HG02763 (cell line): Measurements from ENCODE around the gene ARHGAP42.

Source experiments
- ATAC-seq: cut with Tn5 transposase; IDR thresholded peaks from one replicate; pipeline ENCODE4 v1.9.1; 2021; ENCODE audit warnings: mild to moderate bottlenecking, moderate library complexity; ENCODE audit not compliant: unreplicated experiment

ARHGAP42 gene

GRCh38 chr11:100793525-100793924 lies 106.4 kb downstream of the ARHGAP42 start:
- ATAC-seq, result no peak

- no peak for ATAC-seq
Observed at GRCh38 chr11:100794446-100794845, 107.4 kb downstream of the ARHGAP42 start.

- ATAC-seq, result no peak
Observed at GRCh38 chr11:100799445-100799844, 112.4 kb downstream of the ARHGAP42 start.

GRCh38 chr11:100800202-100800601 lies 113.1 kb downstream of the ARHGAP42 start:
- no peak for ATAC-seq

GRCh38 chr11:100801225-100801999 lies 114.3 kb downstream of the ARHGAP42 start:
- no peak for ATAC-seq

GRCh38 chr11:100805506-100806199 lies 118.6 kb downstream of the ARHGAP42 start:
- no peak for ATAC-seq

- no peak for ATAC-seq
Observed at GRCh38 chr11:100806296-100806695, 119.2 kb downstream of the ARHGAP42 start.

- ATAC-seq, result no peak
Observed at GRCh38 chr11:100808904-100809491, 121.9 kb downstream of the ARHGAP42 start.

GRCh38 chr11:100810146-100810545 lies 123.1 kb downstream of the ARHGAP42 start:
- ATAC-seq, result peak; percentile 48

GRCh38 chr11:100810666-100811065 lies 123.6 kb downstream of the ARHGAP42 start:
- ATAC-seq, result no peak

- no peak for ATAC-seq
Observed at GRCh38 chr11:100812517-100812916, 125.4 kb downstream of the ARHGAP42 start.

GRCh38 chr11:100815787-100816330 lies 128.8 kb downstream of the ARHGAP42 start:
- no peak for ATAC-seq

GRCh38 chr11:100816823-100817222 lies 129.7 kb downstream of the ARHGAP42 start:
- no peak for ATAC-seq

- ATAC-seq, result no peak
Observed at GRCh38 chr11:100817620-100818019, 130.5 kb downstream of the ARHGAP42 start.

- no peak for ATAC-seq
Observed at GRCh38 chr11:100820621-100821020, 133.5 kb downstream of the ARHGAP42 start.

- no peak for ATAC-seq
Observed at GRCh38 chr11:100821198-100821597, 134.1 kb downstream of the ARHGAP42 start.

GRCh38 chr11:100823360-100823759 lies 136.3 kb downstream of the ARHGAP42 start:
- ATAC-seq, result no peak

GRCh38 chr11:100824041-100824809 lies 137.1 kb downstream of the ARHGAP42 start:
- ATAC-seq, result no peak

GRCh38 chr11:100825626-100826025 lies 138.5 kb downstream of the ARHGAP42 start:
- no peak for ATAC-seq

- peak; percentile 55 for ATAC-seq
Observed at GRCh38 chr11:100827934-100828661, 141.0 kb downstream of the ARHGAP42 start.
